ENCODE results near the gene TNIK.
A peak's percentile ranks its signal among the peaks of the same experiment; 100 is the strongest.

TNIK gene

GRCh38 chr3:171132873-171133272, 327.3 kb downstream of the TNIK start:
- H4K8ac ChIP-seq (ENCODE audit: low read length): no peak overlapping the region
- no peak overlapping the region for H3K4ac ChIP-seq (ENCODE audit: low read depth in 1 of 2, low read length in 2 of 2)
- H3K36me3 ChIP-seq (ENCODE audit: control insufficient read depth in 1 of 2, insufficient read depth in 2 of 2, low read depth in 1 of 2, low read length in 2 of 2): peaks cover 0 to 10% of the 10 kb centered on the region in 2 experiments
- H2BK15ac ChIP-seq (ENCODE audit: low read depth, poor library complexity, severe bottlenecking): no peak overlapping the region
- H3K18ac ChIP-seq (ENCODE audit: low read depth in 1 of 2, low read length in 2 of 2): no peak overlapping the region
- H2BK5ac ChIP-seq (ENCODE audit: low read depth, low read length, poor library complexity, severe bottlenecking): no peak overlapping the region
- no peak overlapping the region for H2BK12ac ChIP-seq (ENCODE audit: low read length in 2 of 2)
- H4K91ac ChIP-seq (ENCODE audit: low read length): no peak overlapping the region
- no peak overlapping the region for H3K14ac ChIP-seq (ENCODE audit: low read length in 2 of 2)
- peak overlapping the region; percentile 92 for H3K27ac ChIP-seq (ENCODE audit: low read length, poor library complexity, severe bottlenecking)
- H3K23ac ChIP-seq (ENCODE audit: low read length in 2 of 2): no peak overlapping the region
- no peaks in the 10 kb centered on the region for H3K27me3 ChIP-seq (ENCODE audit: control insufficient read depth in 1 of 2, insufficient read depth in 1 of 2, low read length in 2 of 2)
- H2AFZ ChIP-seq (ENCODE audit: low read depth, low read length): no peak overlapping the region
- peaks cover 6% of the 10 kb centered on the region for H3K79me1 ChIP-seq (replicated peaks; ENCODE audit: low read length, poor library complexity, severe bottlenecking)
- H3K4me1 ChIP-seq (ENCODE audit: control insufficient read depth, insufficient read depth, low read depth, low read length): peaks cover 7% of the 10 kb centered on the region
- peak; percentile 84 for DNase-seq
- no peak overlapping the region for H2BK120ac ChIP-seq (ENCODE audit: low read depth, low read length)
- no peak overlapping the region for H3K4me3 ChIP-seq (ENCODE audit: insufficient read depth in 1 of 2, low read depth in 1 of 2, low read length in 2 of 2)
- H3K9me3 ChIP-seq (ENCODE audit: control insufficient read depth, low read length): no peaks in the 10 kb centered on the region
- WGBS: 19% methylated on average over 4 of the region's 4 CpGs
- H2AK5ac ChIP-seq (ENCODE audit: low read length, severe bottlenecking): peak overlapping the region; percentile 89
- H3K4me2 ChIP-seq (ENCODE audit: low read length, poor library complexity, severe bottlenecking): no peak overlapping the region
- H3K9ac ChIP-seq (ENCODE audit: low read length): no peak overlapping the region

DNA sequence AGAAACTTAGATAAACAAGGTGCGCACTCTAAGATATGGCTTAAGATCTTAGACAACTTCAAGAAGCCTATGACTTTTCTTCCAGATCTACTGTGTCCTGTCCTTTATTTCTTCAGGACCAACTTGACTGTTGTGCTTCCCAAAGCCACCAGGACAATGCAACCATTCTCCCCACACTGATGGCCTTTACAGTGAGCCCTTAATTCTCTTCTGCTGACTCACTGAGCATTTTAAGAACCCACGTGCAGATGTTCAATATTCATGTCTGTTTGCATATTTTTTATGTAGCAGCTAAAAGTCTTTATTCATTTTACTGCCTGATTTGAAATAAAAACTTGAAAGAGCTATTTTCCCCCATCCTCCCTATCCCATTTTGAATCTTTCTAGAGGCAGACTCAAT, 330.4 kb downstream of the TNIK start:
- no peaks in the 10 kb centered on the region for H3K27me3 ChIP-seq (ENCODE audit: control insufficient read depth in 1 of 2, insufficient read depth in 1 of 2, low read length in 2 of 2)
- H3K4me1 ChIP-seq (ENCODE audit: control insufficient read depth, insufficient read depth, low read depth, low read length): peaks cover 12% of the 10 kb centered on the region
- no peak overlapping the region for H2BK12ac ChIP-seq (ENCODE audit: low read length in 2 of 2)
- no peak overlapping the region for H2BK15ac ChIP-seq (ENCODE audit: low read depth, poor library complexity, severe bottlenecking)
- no peak overlapping the region for H4K8ac ChIP-seq (ENCODE audit: low read length)
- no peak overlapping the region for H4K91ac ChIP-seq (ENCODE audit: low read length)
- H2AK5ac ChIP-seq (ENCODE audit: low read length, severe bottlenecking): peak overlapping the region; percentile 38
- H3K4ac ChIP-seq (ENCODE audit: low read depth in 1 of 2, low read length in 2 of 2): no peak overlapping the region
- H3K9ac ChIP-seq (ENCODE audit: low read length): no peak overlapping the region
- 60% methylated on average over 2 of the region's 2 CpGs for WGBS
- no peak overlapping the region for H3K23ac ChIP-seq (ENCODE audit: low read length in 2 of 2)
- H2BK120ac ChIP-seq (ENCODE audit: low read depth, low read length): no peak overlapping the region
- DNase-seq: peak; percentile 18
- no peak overlapping the region for H2AFZ ChIP-seq (ENCODE audit: low read depth, low read length)
- no peak overlapping the region for H3K4me2 ChIP-seq (ENCODE audit: low read length, poor library complexity, severe bottlenecking)
- no peak overlapping the region for H3K4me3 ChIP-seq (ENCODE audit: insufficient read depth in 1 of 2, low read depth in 1 of 2, low read length in 2 of 2)
- H2BK5ac ChIP-seq (ENCODE audit: low read depth, low read length, poor library complexity, severe bottlenecking): peak overlapping the region; percentile 92
- H3K9me3 ChIP-seq (ENCODE audit: control insufficient read depth, low read length): no peaks in the 10 kb centered on the region
- H3K36me3 ChIP-seq (ENCODE audit: control insufficient read depth in 1 of 2, insufficient read depth in 2 of 2, low read depth in 1 of 2, low read length in 2 of 2): peaks cover 2 to 4% of the 10 kb centered on the region in 2 experiments
- H3K79me1 ChIP-seq (replicated peaks; ENCODE audit: low read length, poor library complexity, severe bottlenecking): peaks cover 4% of the 10 kb centered on the region
- peak overlapping the region; percentile 94 for H3K27ac ChIP-seq (ENCODE audit: low read length, poor library complexity, severe bottlenecking)
- H3K18ac ChIP-seq (ENCODE audit: low read depth in 1 of 2, low read length in 2 of 2): no peak overlapping the region
- H3K14ac ChIP-seq (ENCODE audit: low read length in 2 of 2): no peak overlapping the region

GRCh38 chr3:171127611-171128010, 332.6 kb downstream of the TNIK start:
- DNase-seq: no peak
- Histone ChIP-seq H3K4me1 (ENCODE audit: control insufficient read depth, insufficient read depth, low read depth, low read length) (peaks cover 8% of the 10 kb centered on the region), H2BK5ac (ENCODE audit: low read depth, low read length, poor library complexity, severe bottlenecking) (no peak overlapping the region), H3K18ac (ENCODE audit: low read depth in 1 of 2, low read length in 2 of 2) (no peak overlapping the region), H3K4me3 (ENCODE audit: insufficient read depth in 1 of 2, low read depth in 1 of 2, low read length in 2 of 2) (no peak overlapping the region), H4K91ac (ENCODE audit: low read length) (no peak overlapping the region), H3K23ac (ENCODE audit: low read length in 2 of 2) (no peak overlapping the region), H3K4ac (ENCODE audit: low read depth in 1 of 2, low read length in 2 of 2) (no peak overlapping the region), H3K9me3 (ENCODE audit: control insufficient read depth, low read length) (no peaks in the 10 kb centered on the region), H2BK15ac (ENCODE audit: low read depth, poor library complexity, severe bottlenecking) (no peak overlapping the region), H2AK5ac (ENCODE audit: low read length, severe bottlenecking) (no peak overlapping the region), H3K79me1 (replicated peaks; ENCODE audit: low read length, poor library complexity, severe bottlenecking) (peaks cover 2% of the 10 kb centered on the region), H3K14ac (ENCODE audit: low read length in 2 of 2) (no peak overlapping the region), H3K36me3 (ENCODE audit: control insufficient read depth in 1 of 2, insufficient read depth in 2 of 2, low read depth in 1 of 2, low read length in 2 of 2) (peaks cover 2 to 4% of the 10 kb centered on the region in 2 experiments), H2BK12ac (ENCODE audit: low read length in 2 of 2) (no peak overlapping the region), H3K4me2 (ENCODE audit: low read length, poor library complexity, severe bottlenecking) (no peak overlapping the region), H3K27me3 (ENCODE audit: control insufficient read depth in 1 of 2, insufficient read depth in 1 of 2, low read length in 2 of 2) (no peaks in the 10 kb centered on the region), H4K8ac (ENCODE audit: low read length) (no peak overlapping the region), H2AFZ (ENCODE audit: low read depth, low read length) (no peak overlapping the region), H3K27ac (ENCODE audit: low read length, poor library complexity, severe bottlenecking) (no peak overlapping the region), H3K9ac (ENCODE audit: low read length) (no peak overlapping the region), H2BK120ac (ENCODE audit: low read depth, low read length) (no peak overlapping the region)
- no CpG with 5 or more reads among the region's 1 CpG for WGBS

- H2AK5ac ChIP-seq (ENCODE audit: low read length, severe bottlenecking): peak overlapping the region; percentile 99
- no peak overlapping the region for H4K91ac ChIP-seq (ENCODE audit: low read length)
- H3K9ac ChIP-seq (ENCODE audit: low read length): no peak overlapping the region
- no peak overlapping the region for H3K18ac ChIP-seq (ENCODE audit: low read depth in 1 of 2, low read length in 2 of 2)
- H3K4me1 ChIP-seq (ENCODE audit: control insufficient read depth, insufficient read depth, low read depth, low read length): peaks cover 8% of the 10 kb centered on the region
- no peak overlapping the region for H2BK12ac ChIP-seq (ENCODE audit: low read length in 2 of 2)
- H2BK120ac ChIP-seq (ENCODE audit: low read depth, low read length): no peak overlapping the region
- H3K9me3 ChIP-seq (ENCODE audit: control insufficient read depth, low read length): no peaks in the 10 kb centered on the region
- H2AFZ ChIP-seq (ENCODE audit: low read depth, low read length): no peak overlapping the region
- H3K23ac ChIP-seq (ENCODE audit: low read length in 2 of 2): no peak overlapping the region
- peak overlapping the region; percentile 71 for H3K27ac ChIP-seq (ENCODE audit: low read length, poor library complexity, severe bottlenecking)
- H2BK15ac ChIP-seq (ENCODE audit: low read depth, poor library complexity, severe bottlenecking): no peak overlapping the region
- no peak overlapping the region for H4K8ac ChIP-seq (ENCODE audit: low read length)
- no peak overlapping the region for H3K14ac ChIP-seq (ENCODE audit: low read length in 2 of 2)
- no peak for DNase-seq
- WGBS: 98% methylated on average over 5 of the region's 7 CpGs
- peaks cover 2 to 4% of the 10 kb centered on the region in 2 experiments for H3K36me3 ChIP-seq (ENCODE audit: control insufficient read depth in 1 of 2, insufficient read depth in 2 of 2, low read depth in 1 of 2, low read length in 2 of 2)
- H2BK5ac ChIP-seq (ENCODE audit: low read depth, low read length, poor library complexity, severe bottlenecking): peak overlapping the region; percentile 49
- peaks cover 2% of the 10 kb centered on the region for H3K79me1 ChIP-seq (replicated peaks; ENCODE audit: low read length, poor library complexity, severe bottlenecking)
- no peak overlapping the region for H3K4me2 ChIP-seq (ENCODE audit: low read length, poor library complexity, severe bottlenecking)
- H3K27me3 ChIP-seq (ENCODE audit: control insufficient read depth in 1 of 2, insufficient read depth in 1 of 2, low read length in 2 of 2): no peaks in the 10 kb centered on the region
- no peak overlapping the region for H3K4ac ChIP-seq (ENCODE audit: low read depth in 1 of 2, low read length in 2 of 2)
- no peak overlapping the region for H3K4me3 ChIP-seq (ENCODE audit: insufficient read depth in 1 of 2, low read depth in 1 of 2, low read length in 2 of 2)
Observed at GRCh38 chr3:171126478-171127209, 333.6 kb downstream of the TNIK start.
